ENCODE measurements around the gene LTBP2. TPM values are rescaled to one million over a fixed set of nuclear protein-coding genes. Genes with fewer than 3 reads are reported as not detected.

LTBP2 gene
- total and polyA plus RNA-seq, 2 of the 13 experiments (the other 11 are each of a cell fraction or from before 2014, with no cell fraction given): 0.20 to 0.41 TPM

Other genes starting within 250 kb of the LTBP2 start
- not detected in 2 replicates for gene SYNDIG1L, start 186.0 kb downstream of the LTBP2 start, total RNA-seq (2016; rRNA removed; fragmentation: Illumina TruSeq; extraction: Trizol)
- gene SYNDIG1L, start 186.0 kb downstream of the LTBP2 start, polyA plus RNA-seq (2011; rRNA removed): 0.04 and 0.10 TPM in 2 replicates
- 108 and 164 TPM in 2 replicates for gene NPC2, start 118.9 kb downstream of the LTBP2 start, total RNA-seq (2016; rRNA removed; fragmentation: Illumina TruSeq; extraction: Trizol)
- gene NPC2, start 118.9 kb downstream of the LTBP2 start, polyA plus RNA-seq (2011; rRNA removed): 132 and 136 TPM in 2 replicates
- 43.4 and 53.0 TPM in 2 replicates for gene ISCA2, start 118.5 kb downstream of the LTBP2 start, total RNA-seq (2016; rRNA removed; fragmentation: Illumina TruSeq; extraction: Trizol)
- gene ISCA2, start 118.5 kb downstream of the LTBP2 start, polyA plus RNA-seq (2011; rRNA removed): 24.8 and 32.1 TPM in 2 replicates
- gene AREL1, start 100.8 kb upstream of the LTBP2 start, total RNA-seq (2016; rRNA removed; fragmentation: Illumina TruSeq; extraction: Trizol): 18.4 and 21.3 TPM in 2 replicates
- gene AREL1, start 100.8 kb upstream of the LTBP2 start, polyA plus RNA-seq (2011; rRNA removed): 25.4 and 29.6 TPM in 2 replicates
- gene FCF1, start 100.9 kb upstream of the LTBP2 start, total RNA-seq (2016; rRNA removed; fragmentation: Illumina TruSeq; extraction: Trizol): 44.4 and 70.8 TPM in 2 replicates
- 26.2 and 31.0 TPM in 2 replicates for gene FCF1, start 100.9 kb upstream of the LTBP2 start, polyA plus RNA-seq (2011; rRNA removed)
- 21.9 and 37.6 TPM in 2 replicates for gene YLPM1, start 151.1 kb upstream of the LTBP2 start, total RNA-seq (2016; rRNA removed; fragmentation: Illumina TruSeq; extraction: Trizol)
- 6.0 and 6.7 TPM in 2 replicates for gene YLPM1, start 151.1 kb upstream of the LTBP2 start, polyA plus RNA-seq (2011; rRNA removed)

Measured in HepG2 (cell line).